ENCODE data around the gene ANKRD29.

ANKRD29 gene

GRCh38 chr18:23627970-23628369, 34.7 kb downstream of the ANKRD29 start:
- no peak for DNase-seq (ENCODE audit: low read depth)
- no peak for TF ChIP-seq CTCF (IDR thresholded peaks at IDR 0.05; ENCODE audit: control insufficient read depth, extremely low read depth, insufficient read depth)
- no peak overlapping the region for H3K4me3 ChIP-seq (ENCODE audit: low read depth, low read length)

GRCh38 chr18:23627321-23627720, 35.4 kb downstream of the ANKRD29 start:
- H3K4me3 ChIP-seq (ENCODE audit: low read depth, low read length) = no peak overlapping the region
- TF ChIP-seq CTCF (IDR thresholded peaks at IDR 0.05; ENCODE audit: control insufficient read depth, extremely low read depth, insufficient read depth) = no peak
- peak; percentile 78 for DNase-seq (ENCODE audit: low read depth)

DNA sequence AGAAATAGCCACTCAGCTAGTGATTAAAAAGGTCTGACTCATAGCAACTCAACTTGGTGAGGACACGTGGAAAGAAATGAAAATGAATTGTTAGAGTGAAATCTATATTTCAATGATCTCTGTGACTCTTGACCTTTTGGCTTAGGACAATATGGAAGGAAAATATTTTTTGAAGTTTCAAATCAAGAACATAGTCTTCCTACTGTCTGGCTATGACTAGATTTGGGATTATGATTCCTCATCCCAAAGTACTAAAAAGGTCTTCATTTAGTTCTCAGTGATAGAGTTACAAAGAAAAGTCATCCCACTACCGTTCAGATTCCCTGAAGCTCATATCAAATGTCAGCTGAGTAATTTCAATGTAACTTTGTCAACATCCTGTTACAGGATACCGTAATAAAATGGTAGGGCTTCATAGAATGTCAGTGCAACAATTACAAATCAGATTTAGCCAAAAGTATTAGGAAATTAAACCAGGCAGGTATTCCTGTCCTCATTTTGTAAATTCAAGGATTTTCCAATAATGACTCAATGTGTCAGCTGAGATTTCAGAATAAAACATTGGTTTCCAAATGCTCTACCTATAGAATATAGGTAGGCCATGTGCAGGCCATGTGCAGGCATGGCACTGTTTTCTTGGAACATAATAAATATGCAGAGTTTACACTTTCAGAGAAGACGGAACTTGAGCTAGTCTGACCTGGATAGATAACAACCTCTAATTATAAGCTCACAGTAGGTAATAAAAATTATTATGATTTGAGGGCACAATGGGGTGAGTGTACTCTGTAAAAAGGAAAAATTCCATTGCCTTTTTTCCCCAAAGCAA, 36.0 kb downstream of the ANKRD29 start:
- no peak overlapping the region for H3K4me3 ChIP-seq (ENCODE audit: low read depth, low read length)
- no peak for TF ChIP-seq CTCF (IDR thresholded peaks at IDR 0.05; ENCODE audit: control insufficient read depth, extremely low read depth, insufficient read depth)
- DNase-seq (ENCODE audit: low read depth) = no peak

- DNase-seq (ENCODE audit: low read depth) = no peak
- H3K4me3 ChIP-seq (ENCODE audit: low read depth, low read length) = no peak overlapping the region
- no peak for TF ChIP-seq CTCF (IDR thresholded peaks at IDR 0.05; ENCODE audit: control insufficient read depth, extremely low read depth, insufficient read depth)
These were observed 39.7 kb downstream of the ANKRD29 start for GRCh38 chr18:23623040-23623439.

- H3K4me3 ChIP-seq (ENCODE audit: low read depth, low read length) = no peak overlapping the region
- TF ChIP-seq CTCF (IDR thresholded peaks at IDR 0.05; ENCODE audit: control insufficient read depth, extremely low read depth, insufficient read depth) = no peak
- DNase-seq (ENCODE audit: low read depth) = no peak
These were observed 43.3 kb downstream of the ANKRD29 start for GRCh38 chr18:23619388-23619881.

GRCh38 chr18:23618862-23619387, 43.8 kb downstream of the ANKRD29 start:
- no peak overlapping the region for H3K4me3 ChIP-seq (ENCODE audit: low read depth, low read length)
- DNase-seq (ENCODE audit: low read depth) = no peak
- TF ChIP-seq CTCF (IDR thresholded peaks at IDR 0.05; ENCODE audit: control insufficient read depth, extremely low read depth, insufficient read depth) = no peak
